Measurements from ENCODE around the gene HHATL.
A peak's percentile ranks its signal among the peaks of the same experiment; 100 is the strongest.

Gene HHATL

GRCh38 chr3:42702066-42702951 is at the start of gene HHATL:
Gene HHATL (minus strand): TSS chr3:42702798. CDS start chr3:42700826, 1,972 bp downstream.
- no peak within 1 kb of the TSS for H3K27ac ChIP-seq (ENCODE audit: low read depth in 2 of 2, low read length in 2 of 2)
- H3K4me1 ChIP-seq (ENCODE audit: control insufficient read depth in 2 of 2, insufficient read depth in 2 of 2, low read length in 2 of 2): no peaks in the 10 kb centered on the region
- H3K36me3 ChIP-seq (ENCODE audit: control insufficient read depth in 2 of 2, insufficient read depth in 2 of 2, low read length in 2 of 2): no peaks in the 10 kb centered on the region
- no peaks in the 10 kb centered on the region for H3K9me3 ChIP-seq (ENCODE audit: control insufficient read depth in 2 of 2, low read length in 2 of 2)
- H3K4me3 ChIP-seq (ENCODE audit: low read length in 2 of 2): no peak within 1 kb of the TSS
- no peaks in the 10 kb centered on the region for H3K27me3 ChIP-seq (ENCODE audit: control insufficient read depth in 2 of 2, insufficient read depth in 2 of 2, low read length in 2 of 2)
- H3K9ac ChIP-seq (ENCODE audit: low read depth in 1 of 2, low read length in 2 of 2): no peak within 1 kb of the TSS

GRCh38 chr3:42751609-42752008 is 49.0 kb upstream of the HHATL start:
- Histone ChIP-seq H3K27ac (ENCODE audit: low read depth in 2 of 2, low read length in 2 of 2) (no peak overlapping the region), H3K27me3 (ENCODE audit: control insufficient read depth in 2 of 2, insufficient read depth in 2 of 2, low read length in 2 of 2) (no peaks in the 10 kb centered on the region), H3K4me3 (ENCODE audit: low read length in 2 of 2) (no peak overlapping the region), H3K9ac (ENCODE audit: low read depth in 1 of 2, low read length in 2 of 2) (no peak overlapping the region), H3K9me3 (ENCODE audit: control insufficient read depth in 2 of 2, low read length in 2 of 2) (no peaks in the 10 kb centered on the region), H3K36me3 (ENCODE audit: control insufficient read depth in 2 of 2, insufficient read depth in 2 of 2, low read length in 2 of 2) (peaks cover 0 to 3% of the 10 kb centered on the region in 2 donors), H3K4me1 (ENCODE audit: control insufficient read depth in 2 of 2, insufficient read depth in 2 of 2, low read length in 2 of 2) (peaks cover 0 to 4% of the 10 kb centered on the region in 2 donors)

- no peak overlapping the region for H3K27ac ChIP-seq (ENCODE audit: low read depth in 2 of 2, low read length in 2 of 2)
- no peaks in the 10 kb centered on the region for H3K9me3 ChIP-seq (ENCODE audit: control insufficient read depth in 2 of 2, low read length in 2 of 2)
- peaks cover 6 to 8% of the 10 kb centered on the region in 2 donors for H3K4me1 ChIP-seq (ENCODE audit: control insufficient read depth in 2 of 2, insufficient read depth in 2 of 2, low read length in 2 of 2)
These were observed 48.2 kb upstream of the HHATL start for GRCh38 chr3:42750834-42751233.

GRCh38 chr3:42749753-42750231 is 47.2 kb upstream of the HHATL start:
- Histone ChIP-seq H3K27ac (ENCODE audit: low read depth in 2 of 2, low read length in 2 of 2) (no peak overlapping the region), H3K27me3 (ENCODE audit: control insufficient read depth in 2 of 2, insufficient read depth in 2 of 2, low read length in 2 of 2) (no peaks in the 10 kb centered on the region), H3K9me3 (ENCODE audit: control insufficient read depth in 2 of 2, low read length in 2 of 2) (no peaks in the 10 kb centered on the region), H3K4me3 (ENCODE audit: low read length in 2 of 2) (no peak overlapping the region), H3K36me3 (ENCODE audit: control insufficient read depth in 2 of 2, insufficient read depth in 2 of 2, low read length in 2 of 2) (peaks cover 0 to 3% of the 10 kb centered on the region in 2 donors), H3K9ac (ENCODE audit: low read depth in 1 of 2, low read length in 2 of 2) (no peak overlapping the region), H3K4me1 (ENCODE audit: control insufficient read depth in 2 of 2, insufficient read depth in 2 of 2, low read length in 2 of 2) (peaks cover 8% of the 10 kb centered on the region in 2 donors)

More at GRCh38 chr3:42750834-42751233, 48.2 kb upstream of the HHATL start:
- Histone ChIP-seq H3K9ac (ENCODE audit: low read depth in 1 of 2, low read length in 2 of 2) (no peak overlapping the region), H3K27me3 (ENCODE audit: control insufficient read depth in 2 of 2, insufficient read depth in 2 of 2, low read length in 2 of 2) (no peaks in the 10 kb centered on the region), H3K4me3 (ENCODE audit: low read length in 2 of 2) (no peak overlapping the region), H3K36me3 (ENCODE audit: control insufficient read depth in 2 of 2, insufficient read depth in 2 of 2, low read length in 2 of 2) (peaks cover 0 to 3% of the 10 kb centered on the region in 2 donors)

GRCh38 chr3:42749025-42749752 is 46.6 kb upstream of the HHATL start:
- no peaks in the 10 kb centered on the region for H3K27me3 ChIP-seq (ENCODE audit: control insufficient read depth in 2 of 2, insufficient read depth in 2 of 2, low read length in 2 of 2)
- H3K4me1 ChIP-seq (ENCODE audit: control insufficient read depth in 2 of 2, insufficient read depth in 2 of 2, low read length in 2 of 2): peaks cover 8 to 9% of the 10 kb centered on the region in 2 donors
- no peak overlapping the region for H3K27ac ChIP-seq (ENCODE audit: low read depth in 2 of 2, low read length in 2 of 2)
- H3K9ac ChIP-seq (ENCODE audit: low read depth in 1 of 2, low read length in 2 of 2): no peak overlapping the region
- H3K9me3 ChIP-seq (ENCODE audit: control insufficient read depth in 2 of 2, low read length in 2 of 2): no peaks in the 10 kb centered on the region
- H3K36me3 ChIP-seq (ENCODE audit: control insufficient read depth in 2 of 2, insufficient read depth in 2 of 2, low read length in 2 of 2): peaks cover 0 to 3% of the 10 kb centered on the region in 2 donors
- H3K4me3 ChIP-seq (ENCODE audit: low read length in 2 of 2): no peak overlapping the region

- Histone ChIP-seq H3K27me3 (ENCODE audit: control insufficient read depth in 2 of 2, insufficient read depth in 2 of 2, low read length in 2 of 2) (no peaks in the 10 kb centered on the region), H3K36me3 (ENCODE audit: control insufficient read depth in 2 of 2, insufficient read depth in 2 of 2, low read length in 2 of 2) (peaks cover 0 to 2% of the 10 kb centered on the region in 2 donors), H3K4me3 (ENCODE audit: low read length in 2 of 2) (no peak overlapping the region), H3K9me3 (ENCODE audit: control insufficient read depth in 2 of 2, low read length in 2 of 2) (no peaks in the 10 kb centered on the region), H3K27ac (ENCODE audit: low read depth in 2 of 2, low read length in 2 of 2) (no peak overlapping the region), H3K4me1 (ENCODE audit: control insufficient read depth in 2 of 2, insufficient read depth in 2 of 2, low read length in 2 of 2) (peaks cover 8 to 9% of the 10 kb centered on the region in 2 donors), H3K9ac (ENCODE audit: low read depth in 1 of 2, low read length in 2 of 2) (no peak overlapping the region)
These were observed 45.0 kb upstream of the HHATL start for GRCh38 chr3:42747581-42747980.

- Histone ChIP-seq H3K9ac (ENCODE audit: low read depth in 1 of 2, low read length in 2 of 2) (no peak overlapping the region), H3K4me3 (ENCODE audit: low read length in 2 of 2) (no peak overlapping the region), H3K27ac (ENCODE audit: low read depth in 2 of 2, low read length in 2 of 2) (peak overlapping the region; percentile 2 to 67), H3K9me3 (ENCODE audit: control insufficient read depth in 2 of 2, low read length in 2 of 2) (no peaks in the 10 kb centered on the region), H3K36me3 (ENCODE audit: control insufficient read depth in 2 of 2, insufficient read depth in 2 of 2, low read length in 2 of 2) (no peaks in the 10 kb centered on the region), H3K27me3 (ENCODE audit: control insufficient read depth in 2 of 2, insufficient read depth in 2 of 2, low read length in 2 of 2) (no peaks in the 10 kb centered on the region), H3K4me1 (ENCODE audit: control insufficient read depth in 2 of 2, insufficient read depth in 2 of 2, low read length in 2 of 2) (peaks cover 8 to 9% of the 10 kb centered on the region in 2 donors)
These were observed 44.2 kb upstream of the HHATL start for GRCh38 chr3:42746455-42747450.

- Histone ChIP-seq H3K27ac (ENCODE audit: low read depth in 2 of 2, low read length in 2 of 2) (peak overlapping the region; percentile 2 to 67), H3K4me3 (ENCODE audit: low read length in 2 of 2) (no peak overlapping the region), H3K4me1 (ENCODE audit: control insufficient read depth in 2 of 2, insufficient read depth in 2 of 2, low read length in 2 of 2) (peaks cover 8 to 9% of the 10 kb centered on the region in 2 donors), H3K36me3 (ENCODE audit: control insufficient read depth in 2 of 2, insufficient read depth in 2 of 2, low read length in 2 of 2) (no peaks in the 10 kb centered on the region), H3K9ac (ENCODE audit: low read depth in 1 of 2, low read length in 2 of 2) (no peak overlapping the region), H3K9me3 (ENCODE audit: control insufficient read depth in 2 of 2, low read length in 2 of 2) (no peaks in the 10 kb centered on the region), H3K27me3 (ENCODE audit: control insufficient read depth in 2 of 2, insufficient read depth in 2 of 2, low read length in 2 of 2) (no peaks in the 10 kb centered on the region)
These were observed 43.3 kb upstream of the HHATL start for GRCh38 chr3:42745776-42746454.

GRCh38 chr3:42745291-42745745 is 42.7 kb upstream of the HHATL start:
- Histone ChIP-seq H3K4me3 (ENCODE audit: low read length in 2 of 2) (no peak overlapping the region), H3K4me1 (ENCODE audit: control insufficient read depth in 2 of 2, insufficient read depth in 2 of 2, low read length in 2 of 2) (peaks cover 8 to 9% of the 10 kb centered on the region in 2 donors), H3K9ac (ENCODE audit: low read depth in 1 of 2, low read length in 2 of 2) (no peak overlapping the region), H3K36me3 (ENCODE audit: control insufficient read depth in 2 of 2, insufficient read depth in 2 of 2, low read length in 2 of 2) (no peaks in the 10 kb centered on the region), H3K27ac (ENCODE audit: low read depth in 2 of 2, low read length in 2 of 2) (peak overlapping the region in 1 of 2 donors; percentile 13), H3K9me3 (ENCODE audit: control insufficient read depth in 2 of 2, low read length in 2 of 2) (no peaks in the 10 kb centered on the region), H3K27me3 (ENCODE audit: control insufficient read depth in 2 of 2, insufficient read depth in 2 of 2, low read length in 2 of 2) (no peaks in the 10 kb centered on the region)
